GF-D8 (cell line): ENCODE data around the gene ANKRD27.
A peak's percentile ranks its signal among the peaks of the same experiment; 100 is the strongest.
"Not testable (repeated sequence)": the region's sequence is repeated elsewhere in the genome, so short reads cannot be mapped to it uniquely, and the experiment has no call there.

Experiments
- DNase-seq: peaks from one replicate; lab custom pipeline; 2025; lab: John Stamatoyannopoulos, UW

The ANKRD27 gene

DNA sequence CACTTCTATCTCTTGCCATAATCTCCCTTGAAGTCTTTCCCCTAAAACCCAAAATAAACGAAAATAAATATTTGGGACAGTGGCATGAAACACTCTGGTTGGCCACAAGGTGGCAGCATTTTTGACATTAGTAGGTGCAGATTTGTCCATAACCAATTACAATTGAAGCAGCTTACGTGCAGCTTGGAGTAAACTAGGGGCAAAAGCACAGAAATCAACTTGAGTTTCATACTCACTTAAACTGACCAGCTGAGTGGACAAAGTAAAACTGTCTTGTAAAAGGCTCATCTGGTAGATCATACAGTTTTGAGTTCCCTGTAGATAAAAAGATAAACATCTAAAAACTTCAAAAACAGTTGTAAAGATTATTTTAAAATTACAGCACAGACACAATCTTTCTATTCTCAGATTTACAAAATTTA, 75.2 kb downstream of the ANKRD27 start:
- no peak for DNase-seq

- DNase-seq, result no peak
These were observed 75.7 kb downstream of the ANKRD27 start for GRCh38 chr19:32599258-32599657.

DNA sequence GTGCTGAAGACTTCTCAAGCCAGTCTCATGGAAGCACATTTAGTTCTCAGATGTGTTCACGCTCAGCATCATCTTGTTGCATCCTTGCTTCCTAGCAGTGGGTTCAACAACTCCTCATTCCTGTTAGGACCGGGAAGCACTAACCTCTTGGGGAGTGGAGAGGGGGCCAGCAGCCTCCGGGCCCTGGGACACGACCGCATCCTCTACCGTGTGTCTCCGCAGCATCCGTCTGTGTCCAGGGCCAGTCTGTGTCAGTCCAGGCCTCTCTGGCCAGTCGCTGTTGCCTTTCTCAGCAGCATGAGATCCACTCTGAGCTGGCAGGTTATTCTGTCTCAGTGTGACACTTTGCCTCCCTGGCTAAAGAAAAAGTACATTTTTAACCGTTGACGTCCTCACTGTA, 77.0 kb downstream of the ANKRD27 start:
- no peak for DNase-seq

DNA sequence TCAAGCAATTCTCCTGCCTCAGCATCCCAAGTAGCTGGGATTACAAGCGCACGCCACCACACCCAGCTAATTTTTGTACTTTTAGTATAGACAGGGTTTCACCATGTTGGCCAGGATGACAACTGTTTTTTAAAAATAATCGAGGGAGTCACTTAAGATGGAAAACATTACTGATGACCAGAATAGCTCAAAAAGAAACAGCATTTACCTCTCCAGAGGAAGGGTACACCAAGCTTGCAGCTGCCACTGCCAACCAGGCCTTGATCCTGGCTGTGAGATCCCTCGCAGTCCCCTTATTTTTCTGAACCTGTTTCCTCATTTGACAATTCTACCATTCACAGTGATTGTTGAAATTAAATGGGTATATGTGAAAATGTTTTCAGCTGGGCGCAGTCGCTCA, 79.5 kb downstream of the ANKRD27 start:
- no peak for DNase-seq

DNA sequence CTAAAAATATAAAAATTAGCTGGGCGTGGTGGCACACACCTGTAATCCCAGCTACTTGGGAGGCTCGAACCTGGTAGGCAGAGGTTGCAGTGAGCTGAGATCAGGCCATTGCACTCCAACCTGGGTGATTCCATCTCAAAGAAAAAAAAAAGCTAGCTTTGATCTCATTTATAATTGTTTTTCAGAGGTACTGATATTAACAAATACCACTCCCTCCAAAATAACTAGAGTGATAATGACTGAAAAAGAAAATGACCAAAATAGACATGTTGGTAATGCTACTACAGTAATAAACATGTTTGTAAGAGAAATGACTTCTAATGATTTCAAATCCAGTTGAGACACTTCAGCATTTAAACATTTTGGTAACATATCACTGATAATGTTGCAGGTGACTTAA, 81.0 kb downstream of the ANKRD27 start:
- DNase-seq, result no peak

DNA sequence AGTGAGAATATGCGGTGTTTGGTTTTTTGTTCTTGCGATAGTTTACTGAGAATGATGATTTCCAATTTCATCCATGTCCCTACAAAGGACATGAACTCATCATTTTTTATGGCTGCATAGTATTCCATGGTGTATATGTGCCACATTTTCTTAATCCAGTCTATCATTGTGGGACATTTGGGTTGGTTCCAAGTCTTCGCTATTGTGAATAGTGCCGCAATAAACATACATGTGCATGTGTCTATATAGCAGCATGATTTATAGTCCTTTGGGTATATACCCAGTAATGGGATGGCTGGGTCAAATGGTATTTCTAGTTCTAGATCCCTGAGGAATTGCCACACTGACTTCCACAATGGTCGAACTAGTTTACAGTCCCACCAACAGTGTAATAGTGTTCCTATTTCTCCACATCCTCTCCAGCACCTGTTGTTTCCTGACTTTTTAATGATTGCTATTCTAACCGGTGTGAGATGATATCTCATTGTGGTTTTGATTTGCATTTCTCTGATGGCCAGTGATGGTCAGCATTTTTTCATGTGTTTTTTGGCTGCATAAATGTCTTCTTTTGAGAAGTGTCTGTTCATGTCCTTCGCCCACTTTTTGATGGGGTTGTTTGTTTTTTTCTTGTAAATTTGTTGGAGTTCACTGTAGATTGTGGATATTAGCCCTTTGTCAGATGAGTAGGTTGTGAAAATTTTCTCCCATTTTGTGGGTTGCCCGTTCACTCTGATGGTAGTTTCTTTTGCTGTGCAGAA, 87.1 kb downstream of the ANKRD27 start:
- not testable (repeated sequence) for DNase-seq

GRCh38 chr19:32581705-32582179, 93.2 kb downstream of the ANKRD27 start:
- no peak for DNase-seq

- peak; percentile 85 for DNase-seq
These were observed 93.9 kb downstream of the ANKRD27 start, which contains the start of gene PDCD5 for GRCh38 chr19:32580901-32581704. TSS of gene PDCD5 (plus strand) at chr19:32581190. CDS start at chr19:32581262, 72 bp downstream.

GRCh38 chr19:32580353-32580900, 94.6 kb downstream of the ANKRD27 start:
- DNase-seq, result no peak

GRCh38 chr19:32576790-32577189, 98.2 kb downstream of the ANKRD27 start:
- DNase-seq, result no peak

- no peak for DNase-seq
These were observed 101.5 kb downstream of the ANKRD27 start for GRCh38 chr19:32573492-32573794.

- DNase-seq, result not testable (repeated sequence)
These were observed 102.1 kb downstream of the ANKRD27 start for GRCh38 chr19:32572700-32573491.

- DNase-seq, result not testable (repeated sequence)
These were observed 103.4 kb downstream of the ANKRD27 start for GRCh38 chr19:32571471-32572075.

DNA sequence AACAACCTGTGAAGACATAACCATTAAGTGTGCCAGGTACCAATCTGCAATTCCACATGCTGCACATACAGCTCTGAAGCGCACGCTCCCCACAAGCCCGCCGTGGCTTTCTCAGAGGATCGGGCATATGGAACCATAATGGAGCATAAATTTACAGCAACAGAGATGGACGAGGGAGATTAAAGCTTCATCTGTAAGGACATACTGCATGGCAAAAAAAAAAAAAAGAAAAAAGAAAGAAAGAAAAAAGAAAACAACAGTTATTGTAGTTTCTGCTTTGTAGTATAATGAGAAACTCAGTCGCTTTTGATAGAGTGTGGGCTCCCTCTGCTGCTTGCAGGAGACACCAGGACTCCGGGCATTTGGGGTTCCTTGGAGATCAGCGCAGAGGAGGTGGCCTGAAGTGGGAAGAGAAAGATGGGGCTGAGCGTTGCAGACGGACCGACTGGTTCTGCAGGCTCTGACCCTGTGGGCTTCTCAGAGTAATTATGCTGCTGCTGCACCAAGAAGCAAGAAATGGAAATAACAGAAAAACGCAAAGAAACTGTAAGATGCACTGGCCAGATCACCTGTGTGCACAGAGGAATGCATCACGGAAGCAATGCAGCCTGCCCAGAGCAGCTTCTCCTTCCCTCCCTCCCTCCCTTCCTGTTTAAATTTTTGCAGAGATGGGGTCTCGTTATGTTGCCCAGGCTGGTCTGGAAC, 104.7 kb downstream of the ANKRD27 start:
- DNase-seq, result peak; percentile 17

DNA sequence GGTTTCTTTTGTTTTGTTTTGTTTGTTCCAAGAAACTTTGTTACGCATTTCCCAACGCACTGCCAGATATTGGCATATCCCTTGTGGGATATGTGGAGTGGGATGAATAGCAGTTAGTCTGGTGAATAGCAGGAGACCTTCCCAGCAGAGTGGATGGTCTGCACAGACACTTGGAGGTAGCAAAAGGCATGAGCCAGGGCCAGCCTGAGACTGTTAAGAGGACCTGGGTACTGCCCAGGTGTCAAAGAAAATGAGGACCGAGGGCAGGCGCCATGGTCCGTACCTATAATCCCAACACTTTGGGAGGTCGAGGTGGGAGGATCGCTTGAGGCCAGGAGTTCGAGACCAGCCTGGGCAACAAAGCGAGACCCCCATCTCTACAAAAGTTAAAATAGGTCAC, 107.5 kb downstream of the ANKRD27 start:
- no peak for DNase-seq

GRCh38 chr19:32566246-32566830, 108.6 kb downstream of the ANKRD27 start:
- DNase-seq, result no peak

DNA sequence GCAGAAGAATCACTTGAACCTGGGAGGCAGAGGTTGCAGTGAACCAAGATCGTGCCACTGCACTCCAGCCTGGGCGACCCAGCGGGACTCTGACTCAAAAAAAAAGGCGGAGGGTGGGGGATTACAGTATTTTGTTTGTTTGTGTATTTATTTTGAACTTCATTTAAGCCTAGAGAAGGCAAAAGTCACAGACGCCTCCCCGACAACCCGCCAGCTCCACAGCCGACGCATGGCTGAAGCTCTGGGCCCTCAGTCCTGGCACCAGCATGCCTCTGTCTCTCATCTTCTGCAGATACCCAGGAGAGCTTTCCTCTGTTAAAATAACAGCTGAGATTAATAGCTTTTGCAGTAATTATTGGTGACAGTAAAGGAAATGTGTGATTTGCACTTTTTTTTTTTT, 111.2 kb downstream of the ANKRD27 start:
- no peak for DNase-seq

DNA sequence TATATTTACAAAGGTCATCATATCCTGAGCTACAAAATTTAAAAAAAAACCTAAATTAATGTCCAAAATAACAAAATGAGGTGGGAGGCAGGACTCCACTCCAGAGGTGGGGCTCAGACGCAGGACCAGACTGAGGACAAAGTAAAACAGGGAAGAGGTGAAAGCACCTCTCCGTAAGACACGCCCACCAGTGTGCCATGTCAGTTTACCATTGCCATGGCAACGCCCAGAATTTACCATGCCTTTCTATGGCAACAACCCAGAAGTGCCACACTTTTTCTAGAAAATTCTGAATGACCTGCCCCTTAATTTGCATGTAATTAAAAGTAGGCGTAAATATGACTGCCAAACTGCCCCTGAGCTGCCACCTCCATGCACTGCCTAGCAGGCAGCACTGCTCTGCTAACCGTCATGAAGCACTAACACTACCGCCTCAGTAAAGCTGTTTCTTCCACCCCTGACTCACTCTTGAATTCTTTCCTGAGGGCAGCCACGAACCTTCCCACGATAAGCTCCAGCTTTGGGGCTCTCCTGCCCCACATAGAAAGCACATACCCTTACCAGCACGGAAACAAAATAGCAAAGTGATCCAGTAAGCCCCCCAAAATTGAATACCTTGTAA, 116.3 kb downstream of the ANKRD27 start:
- DNase-seq, result no peak

DNA sequence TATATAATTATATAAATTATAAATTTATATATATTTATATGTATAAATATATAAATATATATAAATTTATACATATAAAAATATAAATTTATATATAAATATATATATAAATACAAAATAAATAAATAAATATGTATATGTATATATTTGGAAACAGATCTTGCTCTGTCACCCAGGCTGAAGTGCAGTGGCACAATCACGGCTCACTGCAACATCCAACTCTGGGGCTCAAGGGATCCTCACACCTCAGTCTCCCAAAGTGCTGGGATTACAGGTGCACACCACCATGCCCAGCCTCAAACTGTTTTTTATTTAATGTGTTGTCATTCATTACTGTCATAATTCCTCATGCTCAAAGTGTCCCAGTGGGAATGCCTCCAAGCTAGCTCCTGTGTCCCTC, 119.2 kb downstream of the ANKRD27 start:
- no peak for DNase-seq

DNA sequence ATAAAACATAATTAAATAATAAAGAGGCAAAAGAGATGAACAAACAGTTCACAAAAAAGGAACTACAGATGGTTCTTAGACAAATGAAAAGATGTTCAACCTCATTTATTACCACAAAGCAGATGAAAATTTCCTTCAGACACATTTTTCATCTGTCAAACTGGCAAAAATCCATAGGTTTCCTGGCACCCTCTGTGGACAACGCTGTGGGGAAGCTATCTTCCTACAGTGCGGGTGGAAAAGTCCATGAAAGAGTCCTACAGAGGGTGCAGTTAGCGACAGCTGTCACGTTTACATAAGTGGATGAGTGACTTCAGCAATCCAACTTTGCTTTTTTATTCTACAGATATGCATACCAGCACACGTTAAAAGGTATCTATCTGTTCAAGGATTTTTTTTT, 124.3 kb downstream of the ANKRD27 start:
- DNase-seq, result no peak
